Stimulated activated naive B cell treated with anti-CD40 and anti-IgM and Interleukin-4, amounts not matched to agents 10 μg/mL and 1 μg/mL and 100 μg/mL, for 72 hours (primary cell): ENCODE data around the gene RPP30.
"Not testable (repeated sequence)": the region's sequence is repeated elsewhere in the genome, so short reads cannot be mapped to it uniquely, and the experiment has no call there.

ENCODE experiments used
- ATAC-seq, 2 donors: fragments of 150-1000 bp; cut with Tn5 transposase; replicated peaks; 2 replicates each; pipeline ENCODE4 v1.10.0; 2021; ENCODE audit warnings: moderate library complexity in 1 of 2
- DNase-seq: peaks from one replicate; pipeline ENCODE4 v3.0.0; 2021
- H3K27ac Mint-ChIP-seq: one replicate; pipeline ENCODE4 v1.8.0; 2022; ENCODE audit warnings: mild to moderate bottlenecking, mixed read lengths
- H3K27me3 Mint-ChIP-seq, 2 donors: one replicate each; pipeline ENCODE4 v1.8.0; 2022; ENCODE audit warnings: mixed read lengths in 2 of 2
- H3K36me3 Mint-ChIP-seq, 2 donors: one replicate each; pipeline ENCODE4 v1.8.0; 2022; ENCODE audit warnings: mixed read lengths in 2 of 2, mild to moderate bottlenecking in 1 of 2
- H3K4me1 Mint-ChIP-seq, 2 donors: one replicate each; pipeline ENCODE4 v1.8.0; 2022; ENCODE audit warnings: mixed read lengths in 2 of 2, mild to moderate bottlenecking in 1 of 2
- H3K4me3 Mint-ChIP-seq, 2 donors: one replicate each; pipeline ENCODE4 v1.8.0; 2022; ENCODE audit warnings: mild to moderate bottlenecking in 2 of 2, mixed read lengths in 2 of 2, moderate library complexity in 1 of 2
- H3K9me3 Mint-ChIP-seq, 2 donors: one replicate each; pipeline ENCODE4 v1.8.0; 2022; ENCODE audit warnings: mixed read lengths in 2 of 2, mild to moderate bottlenecking in 1 of 2

Gene RPP30

DNA sequence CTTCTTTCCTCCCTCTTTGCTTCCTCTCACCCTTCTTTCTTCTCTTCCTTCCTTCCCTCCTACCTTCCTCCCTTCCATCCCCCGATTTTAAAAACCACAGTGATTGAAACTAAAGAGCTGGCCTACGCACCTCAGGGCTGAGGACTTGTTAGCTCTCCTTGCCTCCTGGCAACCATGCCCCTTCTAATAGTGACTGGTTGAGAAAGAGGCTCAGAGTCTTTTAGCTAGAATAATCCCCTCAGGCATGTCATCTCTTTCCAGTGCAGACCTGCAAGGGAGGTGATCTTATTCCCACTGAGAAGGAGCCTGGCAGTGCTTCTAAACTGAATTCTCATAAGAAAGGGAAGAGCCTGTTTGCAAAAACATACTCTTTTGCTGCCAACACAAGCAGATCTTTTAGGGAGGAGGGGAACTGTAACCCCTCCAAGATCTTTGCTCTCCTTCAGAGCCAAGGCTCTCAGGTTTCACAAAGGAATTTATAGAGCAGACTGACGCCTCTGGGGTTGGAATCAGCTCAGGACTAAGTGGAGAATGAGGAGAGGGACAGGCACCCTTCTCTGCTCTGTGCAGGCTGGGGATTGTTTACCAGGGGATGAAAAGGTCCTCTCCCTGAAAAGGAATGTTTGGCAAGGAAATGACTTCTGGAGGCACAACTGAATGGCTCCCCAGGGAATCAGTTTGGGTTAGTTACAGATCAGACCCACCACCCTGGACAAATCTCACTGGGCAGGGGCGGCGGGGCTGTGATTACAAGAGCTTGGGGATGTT is 58.5 kb downstream of the RPP30 start:
- H3K27ac Mint-ChIP-seq, result peak overlapping the region; percentile 57
- no peak overlapping the region for H3K4me3 Mint-ChIP-seq
- peaks cover 0 to 2% of the 10 kb centered on the region in 2 donors for H3K9me3 Mint-ChIP-seq
- H3K4me1 Mint-ChIP-seq, result peaks cover 6 to 8% of the 10 kb centered on the region in 2 donors
- peaks cover 0 to 3% of the 10 kb centered on the region in 2 donors for H3K27me3 Mint-ChIP-seq
- DNase-seq, result no peak
- ATAC-seq, result no peak
- H3K36me3 Mint-ChIP-seq, result no peaks in the 10 kb centered on the region

DNA sequence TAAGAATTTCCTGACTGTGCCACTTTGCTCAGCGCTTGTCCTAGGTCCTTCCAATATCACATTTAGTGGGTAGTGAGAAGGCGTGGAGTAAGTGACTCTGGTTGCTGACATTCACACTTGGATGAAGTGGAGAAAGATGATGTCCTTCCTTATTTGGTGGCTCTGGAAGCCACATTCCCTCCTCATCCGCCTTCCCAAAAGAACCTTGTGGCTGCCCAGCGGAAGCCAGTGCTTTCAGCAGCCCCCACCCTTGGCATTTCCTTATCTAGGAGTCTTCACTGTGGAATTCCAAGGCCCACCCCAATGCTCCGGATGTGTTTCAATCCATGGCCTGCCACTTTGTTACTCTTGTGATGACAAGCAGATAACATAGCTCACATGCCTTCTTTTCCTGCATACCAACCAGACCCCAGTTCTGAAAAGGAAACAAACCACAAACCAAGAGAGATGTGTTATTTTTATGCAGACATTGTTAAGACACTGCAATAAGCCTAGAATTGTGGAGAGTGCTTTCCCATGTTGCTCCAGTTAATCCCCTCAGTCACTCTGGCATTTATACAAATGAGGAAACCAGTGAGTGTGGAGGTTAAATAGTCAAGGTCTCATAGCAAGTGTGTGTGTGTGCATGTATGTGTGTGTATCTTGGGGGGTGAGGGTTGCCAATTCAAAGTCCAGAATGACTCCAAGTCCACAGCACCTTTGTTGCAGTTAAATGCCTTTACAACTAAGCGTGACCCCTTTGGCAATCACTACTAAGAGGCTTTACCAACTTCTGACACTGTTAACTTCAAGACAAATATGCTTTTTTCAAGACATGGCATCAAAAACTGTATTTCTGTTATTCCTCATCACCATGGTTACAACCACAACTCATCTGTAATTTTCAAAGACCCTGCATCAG is 59.4 kb downstream of the RPP30 start:
- H3K27ac Mint-ChIP-seq, result no peak overlapping the region
- H3K36me3 Mint-ChIP-seq, result no peaks in the 10 kb centered on the region
- H3K4me1 Mint-ChIP-seq, result peaks cover 11 to 12% of the 10 kb centered on the region in 2 donors
- DNase-seq (no peak), ATAC-seq (no peak)
- peaks cover 0 to 3% of the 10 kb centered on the region in 2 donors for H3K27me3 Mint-ChIP-seq
- no peak overlapping the region for H3K4me3 Mint-ChIP-seq
- peaks cover 0 to 2% of the 10 kb centered on the region in 2 donors for H3K9me3 Mint-ChIP-seq

DNA sequence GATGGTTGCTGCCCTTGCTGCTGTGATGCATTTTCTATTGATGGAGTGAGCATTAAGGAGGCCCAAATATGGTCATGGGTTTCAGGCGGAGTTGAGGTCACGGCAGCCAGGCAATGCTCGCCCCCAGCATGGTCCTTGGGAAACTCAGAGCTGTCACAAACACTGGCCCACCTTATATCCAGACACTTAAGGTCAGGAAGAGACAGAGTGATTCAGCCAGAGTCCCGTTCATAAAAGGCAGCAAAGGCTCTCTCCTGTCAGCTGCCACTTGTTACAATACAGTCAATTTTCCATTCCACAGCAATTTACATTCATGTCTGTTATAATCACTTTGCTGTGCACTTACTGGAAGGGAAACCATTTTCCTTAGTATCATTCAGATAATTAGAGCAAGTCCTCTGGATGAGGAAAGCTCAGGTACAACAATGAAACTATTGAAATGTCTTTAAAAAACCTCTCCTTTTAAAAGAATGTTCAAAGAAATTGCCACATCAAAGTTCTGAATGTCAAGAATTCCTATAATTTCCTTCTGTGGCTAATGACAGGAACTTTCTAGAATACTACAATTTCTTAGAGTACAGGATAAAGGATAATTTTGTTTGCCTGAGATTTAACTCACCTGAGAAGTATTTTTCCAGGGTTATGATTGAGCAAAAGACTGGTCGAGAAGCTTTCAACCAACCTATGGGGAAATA is 64.0 kb downstream of the RPP30 start:
- H3K36me3 Mint-ChIP-seq, result no peaks in the 10 kb centered on the region
- H3K4me1 Mint-ChIP-seq, result peaks cover 11 to 12% of the 10 kb centered on the region in 2 donors
- no peak for ATAC-seq
- no peak overlapping the region for H3K27ac Mint-ChIP-seq
- no peak for DNase-seq
- no peaks in the 10 kb centered on the region for H3K27me3 Mint-ChIP-seq
- H3K9me3 Mint-ChIP-seq, result peaks cover 0 to 2% of the 10 kb centered on the region in 2 donors
- no peak overlapping the region for H3K4me3 Mint-ChIP-seq

DNA sequence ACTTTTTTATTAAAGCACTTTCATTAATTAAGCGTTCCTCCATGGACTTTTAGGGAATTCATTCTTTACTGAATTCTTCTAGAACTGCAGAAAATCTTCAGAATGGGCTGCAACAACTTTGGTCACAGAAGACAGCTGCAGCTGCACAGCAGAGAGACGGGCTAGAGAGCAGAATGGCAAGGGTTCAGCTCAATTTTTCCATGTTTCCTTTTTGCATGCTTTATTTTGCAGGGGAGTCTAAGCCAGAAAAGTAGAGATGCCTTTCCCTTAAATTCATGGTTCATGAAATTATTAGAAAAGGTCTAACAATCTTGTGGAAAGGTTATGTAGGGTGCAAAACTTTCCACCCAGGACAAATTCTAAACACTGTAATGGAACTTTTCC is 64.5 kb downstream of the RPP30 start:
- H3K36me3 Mint-ChIP-seq, result no peaks in the 10 kb centered on the region
- H3K4me3 Mint-ChIP-seq, result no peak overlapping the region
- H3K9me3 Mint-ChIP-seq, result peaks cover 0 to 2% of the 10 kb centered on the region in 2 donors
- ATAC-seq, result no peak
- H3K4me1 Mint-ChIP-seq, result peaks cover 9 to 11% of the 10 kb centered on the region in 2 donors
- no peak overlapping the region for H3K27ac Mint-ChIP-seq
- DNase-seq, result no peak
- H3K27me3 Mint-ChIP-seq, result no peaks in the 10 kb centered on the region

DNA sequence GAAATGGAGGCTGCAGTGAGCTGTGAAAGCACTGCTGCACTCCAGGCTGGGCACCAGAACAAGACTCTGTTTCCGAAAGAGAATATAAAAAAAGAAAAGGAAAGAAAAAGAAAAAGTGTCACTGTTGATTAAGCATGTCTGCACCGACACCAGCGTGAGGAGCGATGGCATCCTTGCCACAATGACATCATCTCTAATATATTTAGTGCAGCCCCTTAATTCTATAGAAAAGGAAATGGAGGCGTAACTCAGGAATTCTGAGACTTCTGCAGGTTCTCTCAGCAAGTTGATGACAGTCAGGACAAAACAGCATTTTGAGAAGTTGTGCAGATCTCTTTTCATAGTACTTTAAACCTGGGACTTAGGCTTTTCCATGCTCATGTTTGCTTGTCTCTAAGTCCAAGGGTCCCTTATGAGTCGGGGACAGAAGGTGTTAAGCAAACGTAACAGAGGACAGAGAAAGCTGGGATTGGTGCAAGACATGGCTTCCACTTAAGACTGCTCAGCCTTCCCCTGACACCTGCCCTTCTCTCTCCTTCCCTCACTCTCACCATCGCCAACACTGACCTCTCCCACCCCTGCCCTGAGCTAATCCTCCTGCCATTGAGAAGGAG is 66.0 kb downstream of the RPP30 start:
- Mint-ChIP-seq H3K4me3 (no peak overlapping the region), H3K27me3 (no peaks in the 10 kb centered on the region), H3K27ac (peak overlapping the region; percentile 44), H3K4me1 (peaks cover 9 to 11% of the 10 kb centered on the region in 2 donors), H3K9me3 (peaks cover 0 to 2% of the 10 kb centered on the region in 2 donors), H3K36me3 (no peaks in the 10 kb centered on the region)
- DNase-seq (no peak), ATAC-seq (no peak)

DNA sequence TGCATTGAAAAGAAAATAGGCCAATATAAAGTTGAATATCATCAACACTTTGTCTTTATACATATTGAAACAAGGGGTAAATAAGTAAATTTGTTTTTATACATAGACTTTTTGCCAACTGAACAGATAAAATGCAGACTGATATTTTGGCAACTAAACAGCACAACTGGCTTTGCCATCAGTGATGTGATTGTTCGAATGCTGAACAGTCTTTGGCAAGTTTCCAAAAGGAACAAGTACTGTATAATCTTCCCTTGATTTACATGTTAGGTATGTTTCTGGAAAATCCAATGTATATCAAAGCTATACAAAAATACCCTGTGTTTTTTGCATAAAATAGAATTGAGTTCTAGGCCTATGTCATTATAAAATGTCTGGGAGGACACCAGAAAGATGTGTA is 67.3 kb downstream of the RPP30 start:
- H3K9me3 Mint-ChIP-seq, result peaks cover 0 to 4% of the 10 kb centered on the region in 2 donors
- H3K36me3 Mint-ChIP-seq, result no peaks in the 10 kb centered on the region
- peaks cover 11 to 15% of the 10 kb centered on the region in 2 donors for H3K4me1 Mint-ChIP-seq
- H3K27me3 Mint-ChIP-seq, result no peaks in the 10 kb centered on the region
- DNase-seq, result no peak
- no peak overlapping the region for H3K4me3 Mint-ChIP-seq
- no peak overlapping the region for H3K27ac Mint-ChIP-seq
- no peak for ATAC-seq

DNA sequence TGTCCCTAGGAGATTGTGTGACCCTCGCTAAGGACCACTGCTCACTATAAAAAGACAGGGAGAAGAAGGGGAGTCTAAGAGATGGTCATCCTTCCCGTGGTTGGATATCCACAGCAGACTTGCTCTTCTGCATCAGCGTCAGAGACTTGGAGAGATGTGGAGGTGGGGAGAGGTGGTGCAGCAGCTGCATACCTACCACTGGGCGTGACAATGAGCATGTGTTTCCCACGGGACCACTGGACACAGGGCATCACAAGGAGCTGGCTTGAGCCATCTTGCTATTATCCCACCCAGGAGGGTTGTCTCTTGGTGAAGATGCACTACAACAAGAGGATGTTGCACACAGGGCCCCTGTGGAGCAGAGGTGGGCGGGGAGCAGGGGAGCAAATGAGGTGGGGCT is 67.9 kb downstream of the RPP30 start:
- Mint-ChIP-seq H3K4me1 (peaks cover 11 to 15% of the 10 kb centered on the region in 2 donors), H3K27me3 (no peaks in the 10 kb centered on the region), H3K4me3 (no peak overlapping the region), H3K36me3 (no peaks in the 10 kb centered on the region), H3K9me3 (peaks cover 0 to 4% of the 10 kb centered on the region in 2 donors), H3K27ac (no peak overlapping the region)
- no peak for DNase-seq
- no peak for ATAC-seq

DNA sequence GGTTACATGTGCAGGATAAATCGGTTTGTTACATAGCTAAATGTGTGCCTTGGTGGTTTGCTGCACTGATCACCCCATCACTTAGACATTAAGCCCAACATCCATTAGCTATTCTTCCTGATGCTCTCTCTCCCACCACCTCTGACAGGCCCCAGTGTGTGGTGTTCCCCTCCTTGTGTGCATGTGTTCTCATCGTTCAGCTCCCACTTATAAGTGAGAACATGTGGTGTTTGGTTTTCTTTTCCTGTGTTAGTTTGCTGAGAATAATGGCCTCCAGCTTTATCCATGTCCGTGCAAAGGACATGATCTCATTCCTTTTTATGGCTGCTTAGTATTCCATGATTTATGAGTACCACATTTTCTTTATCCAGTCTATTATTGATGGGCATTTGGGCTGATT is 71.2 kb downstream of the RPP30 start:
- not testable (repeated sequence) for H3K9me3 Mint-ChIP-seq, DNase-seq, H3K27me3 Mint-ChIP-seq, H3K4me3 Mint-ChIP-seq, H3K36me3 Mint-ChIP-seq, H3K4me1 Mint-ChIP-seq, ATAC-seq
- peak overlapping the region; percentile 31 for H3K27ac Mint-ChIP-seq

DNA sequence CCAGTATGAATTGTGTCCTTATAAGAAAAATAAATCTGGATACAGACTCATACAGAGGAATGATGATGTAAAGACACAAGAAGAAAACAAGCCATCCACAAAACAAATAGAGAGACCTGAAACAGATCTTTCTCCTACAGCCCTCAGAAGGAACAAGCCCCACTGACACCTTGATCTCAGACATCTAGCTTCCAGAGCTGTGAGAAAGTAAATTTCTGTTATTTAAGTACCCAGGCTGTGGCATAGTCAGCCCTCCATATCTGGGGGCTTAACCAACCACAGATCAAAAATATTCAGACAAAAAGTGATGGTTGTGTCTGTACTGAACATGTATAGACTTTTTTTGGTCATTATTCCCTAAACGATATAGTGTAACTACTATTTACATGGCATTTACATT is 73.0 kb downstream of the RPP30 start:
- DNase-seq (no peak), ATAC-seq (no peak)
- Mint-ChIP-seq H3K27me3 (no peaks in the 10 kb centered on the region), H3K4me1 (peaks cover 6 to 8% of the 10 kb centered on the region in 2 donors), H3K9me3 (peaks cover 0 to 2% of the 10 kb centered on the region in 2 donors), H3K4me3 (no peak overlapping the region), H3K27ac (no peak overlapping the region), H3K36me3 (no peaks in the 10 kb centered on the region)

DNA sequence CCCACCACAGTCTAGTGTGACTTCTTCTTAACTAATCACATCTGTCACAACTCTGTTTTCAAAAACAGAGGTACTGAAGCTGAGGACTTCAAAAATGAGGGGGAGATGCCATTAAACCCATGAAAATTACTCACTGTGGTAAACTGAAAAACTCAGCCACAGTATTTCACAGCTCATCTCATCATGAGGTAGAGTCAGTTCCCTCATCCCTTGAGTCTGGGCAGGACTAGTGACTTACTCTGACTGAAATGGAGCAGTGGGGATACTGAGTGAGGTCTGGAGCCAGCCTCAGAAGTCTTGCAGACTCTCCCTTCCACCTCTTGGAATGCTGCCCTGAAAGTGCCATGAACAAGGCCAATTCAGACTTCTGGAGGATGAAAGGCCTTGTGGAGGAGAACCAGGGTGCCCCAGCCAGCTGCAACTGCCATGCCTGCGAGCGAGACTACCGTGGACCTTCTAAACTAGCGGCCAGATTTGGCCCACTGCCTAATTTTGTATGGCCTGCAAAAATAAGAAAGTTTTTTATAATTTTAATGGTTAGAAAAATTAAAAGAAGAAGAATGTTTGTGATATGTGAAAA is 73.8 kb downstream of the RPP30 start:
- H3K27me3 Mint-ChIP-seq, result no peaks in the 10 kb centered on the region
- no peak for ATAC-seq
- H3K9me3 Mint-ChIP-seq, result peaks cover 0 to 2% of the 10 kb centered on the region in 2 donors
- H3K4me1 Mint-ChIP-seq, result peaks cover 6 to 8% of the 10 kb centered on the region in 2 donors
- H3K36me3 Mint-ChIP-seq, result no peaks in the 10 kb centered on the region
- no peak for DNase-seq
- no peak overlapping the region for H3K27ac Mint-ChIP-seq
- no peak overlapping the region for H3K4me3 Mint-ChIP-seq

DNA sequence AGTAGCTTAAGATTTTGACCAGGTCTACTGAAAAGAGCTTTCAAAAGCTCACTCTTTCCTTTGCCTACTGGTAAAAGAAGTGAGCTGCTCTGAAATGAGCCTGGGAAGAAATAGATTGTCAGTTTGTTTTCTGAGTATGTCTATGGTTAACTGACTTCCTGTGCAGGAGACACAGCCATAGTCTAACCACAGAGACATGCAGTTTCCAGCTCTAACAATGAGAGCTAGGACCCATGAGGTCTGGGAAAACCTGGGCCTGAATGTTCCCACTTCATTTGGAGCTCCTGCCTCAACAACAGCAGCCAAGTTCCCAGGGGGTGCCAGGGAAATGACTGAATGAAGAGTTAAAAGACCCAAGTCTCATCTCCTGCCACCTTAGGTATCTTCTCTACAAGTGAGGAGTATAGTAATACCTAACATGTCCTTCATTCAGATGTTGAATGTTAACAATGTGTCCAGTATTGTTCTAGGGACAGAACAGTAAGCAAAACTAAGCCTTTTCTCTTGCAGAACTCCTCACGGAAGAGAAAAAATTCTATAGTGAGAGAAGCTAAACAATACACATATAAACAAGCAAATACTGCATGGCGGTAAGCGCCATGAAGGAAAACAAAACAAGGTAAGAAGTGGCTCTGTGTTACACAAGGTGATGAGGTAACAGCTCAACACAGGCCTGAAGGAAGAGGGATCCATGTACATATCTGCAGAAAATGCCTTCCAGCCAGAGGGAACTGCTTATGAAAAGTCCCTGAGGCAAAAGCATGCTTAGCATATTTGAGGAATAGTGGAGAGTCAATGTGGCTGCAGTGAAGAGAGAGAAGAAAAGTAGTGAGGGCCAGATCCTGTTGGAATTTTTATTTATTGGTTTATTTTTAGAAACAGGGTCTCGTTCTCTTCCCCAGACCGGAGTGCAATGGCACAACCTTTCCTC is 75.5 kb downstream of the RPP30 start:
- Mint-ChIP-seq H3K9me3 (peaks cover 5 to 7% of the 10 kb centered on the region in 2 donors), H3K4me1 (peaks cover 6 to 8% of the 10 kb centered on the region in 2 donors), H3K4me3 (no peak overlapping the region), H3K36me3 (peaks cover 0 to 2% of the 10 kb centered on the region in 2 donors), H3K27ac (peak overlapping the region; percentile 6), H3K27me3 (no peaks in the 10 kb centered on the region)
- no peak for DNase-seq
- ATAC-seq, result peak in 1 of 2 donors; percentile 31
